WERI-Rb-1 (cell line): ENCODE data around the gene HPCA.
A peak's percentile ranks its signal among the peaks of the same experiment; 100 is the strongest.

ENCODE experiments used
- DNase-seq: peaks from one replicate; pipeline ENCODE4 v3.0.0-alpha.2; 2020
- H3K27ac ChIP-seq: fragments of 250-450 bp; sonication (Bioruptor Pico); 2 replicates; pipeline ENCODE4 v1.5.1; 2020; ENCODE audit warnings: mild to moderate bottlenecking, moderate library complexity
- H3K27me3 ChIP-seq: fragments of 250-450 bp; sonication (Bioruptor Pico); 2 replicates; pipeline ENCODE4 v1.5.1; 2021; ENCODE audit warnings: mild to moderate bottlenecking, low read depth, moderate library complexity; ENCODE audit not compliant: insufficient read depth, severe bottlenecking
- H3K36me3 ChIP-seq: fragments of 250-450 bp; sonication (Bioruptor Pico); 2 replicates; pipeline ENCODE4 v1.5.1; 2020; ENCODE audit warnings: mild to moderate bottlenecking, moderate library complexity
- H3K4me3 ChIP-seq: 2 replicates; pipeline ENCODE4 v1.5.1; 2011; ENCODE audit warnings: low read depth, mild to moderate bottlenecking, control low read depth, low read length
- H3K9me3 ChIP-seq: fragments of 250-450 bp; sonication (Bioruptor Pico); 2 replicates; pipeline ENCODE4 v1.5.1; 2021; ENCODE audit warnings: mild to moderate bottlenecking, moderate library complexity; ENCODE audit not compliant: severe bottlenecking
- TF ChIP-seq, protein P1 (sequence below): IDR thresholded peaks from 2 replicates; pipeline ENCODE4 v1.5.1; 2011; ENCODE audit warnings: low read depth, mild to moderate bottlenecking, control low read depth, inconsistent platforms, low read length

HPCA gene

DNA sequence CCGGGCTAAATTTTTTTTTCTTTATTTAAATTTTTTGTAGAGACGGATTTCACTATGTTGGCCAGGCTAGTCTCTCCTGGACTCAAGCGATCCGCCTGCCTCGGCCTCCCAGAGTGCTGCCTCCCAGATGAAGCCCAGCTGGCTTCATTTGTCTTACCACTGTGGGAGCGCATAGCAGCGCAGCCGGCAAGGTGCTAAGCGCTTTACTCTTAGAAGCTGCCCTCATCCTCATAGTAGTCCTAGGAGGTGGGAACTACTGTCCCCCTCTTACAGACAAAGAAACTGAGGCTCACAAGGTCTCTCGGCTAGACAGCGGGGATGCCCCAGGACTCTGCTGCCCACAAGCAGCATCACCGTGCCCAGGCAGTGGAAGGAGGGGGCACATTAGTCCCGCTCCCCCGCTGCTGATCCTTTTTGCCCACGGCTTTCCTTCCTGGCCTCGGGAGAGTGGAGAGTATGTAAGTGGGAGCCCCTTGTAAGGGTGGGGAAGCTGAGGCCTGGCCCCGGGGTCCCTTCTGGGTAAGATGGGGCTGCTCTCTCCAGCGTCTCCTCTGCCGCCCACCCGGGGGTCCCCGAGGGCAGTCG is 14.2 kb downstream of the HPCA start:
- Histone ChIP-seq H3K9me3 (no peaks in the 10 kb centered on the region), H3K4me3 (peak overlapping the region; percentile 78), H3K27me3 (no peaks in the 10 kb centered on the region), H3K27ac (peak overlapping the region; percentile 52), H3K36me3 (peaks cover 26% of the 10 kb centered on the region)
- TF ChIP-seq, protein P1, sequence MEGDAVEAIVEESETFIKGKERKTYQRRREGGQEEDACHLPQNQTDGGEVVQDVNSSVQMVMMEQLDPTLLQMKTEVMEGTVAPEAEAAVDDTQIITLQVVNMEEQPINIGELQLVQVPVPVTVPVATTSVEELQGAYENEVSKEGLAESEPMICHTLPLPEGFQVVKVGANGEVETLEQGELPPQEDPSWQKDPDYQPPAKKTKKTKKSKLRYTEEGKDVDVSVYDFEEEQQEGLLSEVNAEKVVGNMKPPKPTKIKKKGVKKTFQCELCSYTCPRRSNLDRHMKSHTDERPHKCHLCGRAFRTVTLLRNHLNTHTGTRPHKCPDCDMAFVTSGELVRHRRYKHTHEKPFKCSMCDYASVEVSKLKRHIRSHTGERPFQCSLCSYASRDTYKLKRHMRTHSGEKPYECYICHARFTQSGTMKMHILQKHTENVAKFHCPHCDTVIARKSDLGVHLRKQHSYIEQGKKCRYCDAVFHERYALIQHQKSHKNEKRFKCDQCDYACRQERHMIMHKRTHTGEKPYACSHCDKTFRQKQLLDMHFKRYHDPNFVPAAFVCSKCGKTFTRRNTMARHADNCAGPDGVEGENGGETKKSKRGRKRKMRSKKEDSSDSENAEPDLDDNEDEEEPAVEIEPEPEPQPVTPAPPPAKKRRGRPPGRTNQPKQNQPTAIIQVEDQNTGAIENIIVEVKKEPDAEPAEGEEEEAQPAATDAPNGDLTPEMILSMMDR, result no peak
- no peak for DNase-seq

DNA sequence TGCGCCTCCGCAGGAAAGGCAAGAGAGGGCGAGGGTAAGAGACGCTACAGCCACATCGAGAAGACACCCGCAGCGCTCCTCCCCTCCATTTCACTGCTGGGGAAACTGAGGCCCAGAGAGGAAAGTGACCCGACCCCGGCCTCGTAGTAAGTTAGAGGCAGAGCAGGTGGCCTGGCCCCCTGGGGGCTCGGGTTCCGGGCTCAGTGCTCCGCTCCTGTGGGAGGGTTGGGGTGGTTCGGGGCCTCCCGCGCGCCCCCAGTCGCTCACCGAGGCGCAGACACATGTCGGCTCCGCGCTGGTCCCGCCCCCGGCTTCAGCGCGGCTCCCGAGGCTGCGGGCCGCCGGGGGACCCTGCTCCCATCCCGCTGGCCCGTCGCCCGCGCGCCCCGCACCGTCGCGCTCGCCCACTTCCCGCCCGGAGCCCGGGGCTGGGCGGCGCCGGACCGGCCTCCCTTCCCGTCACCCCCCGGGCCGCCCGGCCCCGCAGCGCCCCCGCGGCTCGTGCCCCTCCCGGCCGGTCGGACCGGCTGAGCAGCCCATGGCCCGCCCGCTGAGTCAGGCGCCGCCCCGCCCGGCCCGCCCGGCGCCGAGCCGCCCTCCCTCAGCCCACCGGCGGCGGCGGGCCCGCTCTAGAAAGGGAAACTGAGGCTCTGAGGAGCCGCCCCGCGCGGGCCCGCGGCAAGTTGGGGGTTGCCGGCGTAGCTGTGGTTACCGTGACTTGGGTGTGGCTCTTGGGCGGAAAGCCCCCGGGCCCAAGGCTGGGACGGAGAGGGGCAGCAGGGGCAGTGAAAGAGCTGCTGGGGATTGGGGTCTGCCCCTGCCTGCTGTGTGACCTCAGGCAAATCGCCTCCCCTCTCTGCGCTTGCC is 14.9 kb downstream of the HPCA start, which contains the start of gene TMEM54:
TMEM54 (minus strand) TSS at position 434 of the 867 bp plus-strand sequence; CDS start at position 283, 151 bp downstream.
- H3K4me3 ChIP-seq, result peak within 1 kb of the TSS; percentile 78
- TF ChIP-seq, protein P1, result no peak
- H3K9me3 ChIP-seq, result no peaks in the 10 kb centered on the region
- H3K36me3 ChIP-seq, result peaks cover 19% of the 10 kb centered on the region
- no peaks in the 10 kb centered on the region for H3K27me3 ChIP-seq
- DNase-seq, result peak; percentile 67
- peak within 1 kb of the TSS; percentile 74 for H3K27ac ChIP-seq

- DNase-seq, result no peak
Observed at GRCh38 chr1:32901823-32902534, 15.7 kb downstream of the HPCA start.

GRCh38 chr1:32902535-32902920 is 16.2 kb downstream of the HPCA start:
- no peak overlapping the region for H3K27ac ChIP-seq
- TF ChIP-seq, protein P1, result no peak
- DNase-seq, result no peak
- H3K27me3 ChIP-seq, result no peaks in the 10 kb centered on the region
- no peaks in the 10 kb centered on the region for H3K9me3 ChIP-seq
- peaks cover 11% of the 10 kb centered on the region for H3K36me3 ChIP-seq
- H3K4me3 ChIP-seq, result no peak overlapping the region

More at GRCh38 chr1:32901823-32902534, 15.7 kb downstream of the HPCA start:
- peak overlapping the region; percentile 77 for H3K4me3 ChIP-seq
- H3K27ac ChIP-seq, result peak overlapping the region; percentile 74
- no peaks in the 10 kb centered on the region for H3K9me3 ChIP-seq
- peaks cover 12% of the 10 kb centered on the region for H3K36me3 ChIP-seq
- TF ChIP-seq, protein P1, result no peak
- no peaks in the 10 kb centered on the region for H3K27me3 ChIP-seq

GRCh38 chr1:32903991-32904785 is 17.9 kb downstream of the HPCA start:
- no peaks in the 10 kb centered on the region for H3K36me3 ChIP-seq
- DNase-seq, result no peak
- H3K27ac ChIP-seq, result no peak overlapping the region
- H3K4me3 ChIP-seq, result no peak overlapping the region
- no peaks in the 10 kb centered on the region for H3K9me3 ChIP-seq
- TF ChIP-seq, protein P1, result no peak
- no peaks in the 10 kb centered on the region for H3K27me3 ChIP-seq
